NT2/D1 (cell line): Measurements from ENCODE around the gene TEX48.

Experiments
- DNase-seq: peaks from one replicate; pipeline ENCODE4 v3.0.0-alpha.2; 2011; ENCODE audit warnings: low read depth, low spot score
- H3K27me3 ChIP-seq: 2 replicates; pipeline ENCODE4 v1.6.0; 2011; ENCODE audit warnings: mild to moderate bottlenecking; ENCODE audit not compliant: insufficient read length, insufficient read depth
- H3K36me3 ChIP-seq: 2 replicates; pipeline ENCODE4 v1.6.1; 2011; ENCODE audit warnings: mild to moderate bottlenecking, low read length, mixed read lengths; ENCODE audit not compliant: insufficient read depth, insufficient read length
- H3K4me1 ChIP-seq: 2 replicates; pipeline ENCODE4 v1.5.1; 2011; ENCODE audit not compliant: insufficient read depth, insufficient read length
- H3K4me3 ChIP-seq: 2 replicates; pipeline ENCODE4 v1.5.1; 2011; ENCODE audit warnings: low read depth; ENCODE audit not compliant: insufficient read length
- H3K9ac ChIP-seq: 2 replicates; pipeline ENCODE4 v1.6.0; 2011; ENCODE audit warnings: low read depth; ENCODE audit not compliant: insufficient read length
- H3K9me3 ChIP-seq: 2 replicates; pipeline ENCODE4 v1.5.1; 2011; ENCODE audit warnings: mild to moderate bottlenecking, low read length; ENCODE audit not compliant: insufficient read depth
- SUZ12 ChIP-seq: IDR thresholded peaks from 2 replicates; pipeline ENCODE4 v1.6.1; 2011; ENCODE audit not compliant: insufficient read length, insufficient read depth; ENCODE audit errors: extremely low read depth
- YY1 ChIP-seq: IDR thresholded peaks from 2 replicates; pipeline ENCODE4 v1.6.1; 2011; ENCODE audit not compliant: insufficient read length, insufficient read depth
- ZNF274 ChIP-seq: IDR thresholded peaks from 2 replicates; pipeline ENCODE4 v1.6.1; 2011; ENCODE audit warnings: mild to moderate bottlenecking, low read depth, low read length

Gene TEX48, protein sequence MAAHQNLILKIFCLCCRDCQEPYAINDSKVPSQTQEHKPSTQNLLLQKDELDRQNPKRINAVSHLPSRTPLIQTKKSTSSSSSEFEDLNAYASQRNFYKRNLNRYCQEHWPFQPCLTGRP

DNA sequence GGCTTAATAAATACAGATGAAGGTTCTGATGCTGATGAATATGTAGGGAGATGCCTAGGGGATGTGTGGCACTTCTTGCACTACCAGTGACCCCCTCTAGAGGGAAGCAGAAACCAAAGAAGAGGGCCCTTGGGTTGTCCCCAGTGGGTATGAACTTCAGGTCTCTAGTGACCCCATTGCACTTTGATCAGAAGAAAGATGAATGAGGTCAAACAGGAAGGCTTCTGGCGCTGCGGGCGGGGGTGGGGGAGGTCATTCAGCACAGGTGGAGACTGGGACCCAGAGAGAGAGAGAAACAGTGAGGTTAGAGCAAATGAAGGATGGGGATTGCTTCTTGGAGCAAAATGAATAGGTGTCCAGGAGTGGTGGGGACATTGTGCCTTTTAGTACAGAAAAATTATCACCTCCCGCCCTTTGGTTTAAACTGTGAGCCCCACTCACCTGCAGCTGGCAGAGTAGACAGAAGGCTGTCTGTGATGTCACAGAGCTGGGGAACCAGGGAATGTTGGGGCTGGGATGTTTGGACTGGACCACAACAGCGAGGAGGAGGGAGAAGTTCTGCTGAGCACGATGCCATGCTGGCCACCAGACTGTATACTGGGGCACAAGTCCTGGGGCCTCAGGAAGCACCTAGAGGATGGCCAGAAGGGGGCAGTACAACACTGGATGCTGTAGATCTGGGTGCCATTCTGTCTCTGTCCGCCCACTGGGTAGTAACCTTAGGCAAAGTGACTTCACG is at the start of gene TEX48:
TEX48 (minus strand) TSS at position 599 of the 739 bp plus-strand sequence. CDS start 10,469 bp downstream, outside the sequence.
- TF ChIP-seq SUZ12 = no peak
- no peaks in the 10 kb centered on the region for H3K4me1 ChIP-seq
- no peaks in the 10 kb centered on the region for H3K27me3 ChIP-seq
- no peak within 1 kb of the TSS for H3K9ac ChIP-seq
- no peak within 1 kb of the TSS for H3K4me3 ChIP-seq
- H3K36me3 ChIP-seq = no peaks in the 10 kb centered on the region
- peak; percentile 81 for DNase-seq
- H3K9me3 ChIP-seq = no peaks in the 10 kb centered on the region

DNA sequence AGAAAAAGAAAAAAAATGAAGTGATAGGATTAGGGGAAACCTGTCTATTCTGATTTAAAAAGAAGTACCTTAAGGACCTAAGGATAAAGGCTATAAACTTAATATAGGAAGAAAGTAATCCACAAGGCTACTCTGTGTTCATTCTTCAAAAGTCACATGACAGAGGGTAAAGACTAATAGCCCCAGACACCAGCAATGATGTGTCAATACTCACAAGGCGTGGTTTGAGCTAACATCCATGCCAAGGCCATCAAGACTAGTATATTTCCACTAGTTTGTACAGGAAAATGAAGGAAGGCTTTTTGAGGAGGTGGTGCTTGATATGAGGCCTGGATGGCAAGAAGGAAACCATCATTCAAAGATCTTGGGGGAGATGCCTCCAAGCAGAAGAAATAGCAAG is 49.7 kb upstream of the TEX48 start:
- TF ChIP-seq SUZ12 = no peak
- no peak for TF ChIP-seq ZNF274
- TF ChIP-seq YY1 = no peak
- Histone ChIP-seq H3K4me1 (no peaks in the 10 kb centered on the region), H3K9ac (no peak overlapping the region), H3K27me3 (no peaks in the 10 kb centered on the region), H3K4me3 (no peak overlapping the region), H3K9me3 (no peaks in the 10 kb centered on the region), H3K36me3 (no peaks in the 10 kb centered on the region)
- no peak for DNase-seq

DNA sequence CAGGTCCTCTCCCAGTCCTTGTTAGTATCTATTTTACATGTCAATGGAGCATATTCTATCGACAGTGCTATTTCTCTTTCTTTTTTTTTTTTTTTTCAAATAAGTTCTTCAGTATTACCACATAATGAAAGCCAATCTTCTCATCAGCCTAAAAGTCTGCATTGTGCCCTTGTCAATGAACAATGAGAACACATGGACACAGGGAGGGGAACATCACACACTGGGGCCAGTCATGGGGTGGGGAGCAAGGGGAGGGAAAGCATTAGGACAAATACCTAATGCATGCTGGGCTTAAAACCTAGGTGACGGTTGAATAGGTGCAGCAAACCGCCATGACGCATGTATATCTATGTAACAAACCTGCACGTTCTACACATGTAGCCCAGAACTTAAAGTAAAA is 47.7 kb upstream of the TEX48 start:
- Histone ChIP-seq H3K9me3 (no peaks in the 10 kb centered on the region), H3K9ac (no peak overlapping the region), H3K36me3 (no peaks in the 10 kb centered on the region), H3K4me1 (no peaks in the 10 kb centered on the region), H3K27me3 (no peaks in the 10 kb centered on the region), H3K4me3 (no peak overlapping the region)
- no peak for DNase-seq
- TF ChIP-seq ZNF274 = no peak
- TF ChIP-seq YY1 = no peak
- no peak for TF ChIP-seq SUZ12

DNA sequence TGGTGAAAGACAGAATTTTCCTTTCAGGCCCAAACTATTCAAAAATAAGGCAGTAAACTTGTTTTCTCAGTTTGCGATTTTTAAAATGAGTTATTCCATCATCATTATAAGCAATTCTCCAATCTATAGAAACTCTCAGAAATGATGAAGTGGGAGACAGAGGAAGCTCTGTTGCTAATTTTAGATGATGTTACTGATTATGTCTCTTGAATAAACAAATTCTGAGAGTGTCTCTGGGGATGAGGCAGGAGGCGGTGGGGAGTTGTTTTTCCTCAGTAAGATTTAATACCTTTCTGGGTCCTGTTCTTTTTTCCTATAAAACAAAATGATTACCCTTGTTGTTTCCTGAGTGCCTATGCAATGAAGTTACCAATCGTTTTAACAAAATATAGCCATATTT is 43.9 kb upstream of the TEX48 start:
- TF ChIP-seq ZNF274 (no peak), YY1 (no peak), SUZ12 (no peak)
- no peaks in the 10 kb centered on the region for H3K36me3 ChIP-seq
- H3K4me1 ChIP-seq = no peaks in the 10 kb centered on the region
- no peak overlapping the region for H3K4me3 ChIP-seq
- H3K9me3 ChIP-seq = peaks cover 5% of the 10 kb centered on the region; the same call in 1 of the 2 replicates
- H3K9ac ChIP-seq = no peak overlapping the region
- no peaks in the 10 kb centered on the region for H3K27me3 ChIP-seq
- DNase-seq = no peak

DNA sequence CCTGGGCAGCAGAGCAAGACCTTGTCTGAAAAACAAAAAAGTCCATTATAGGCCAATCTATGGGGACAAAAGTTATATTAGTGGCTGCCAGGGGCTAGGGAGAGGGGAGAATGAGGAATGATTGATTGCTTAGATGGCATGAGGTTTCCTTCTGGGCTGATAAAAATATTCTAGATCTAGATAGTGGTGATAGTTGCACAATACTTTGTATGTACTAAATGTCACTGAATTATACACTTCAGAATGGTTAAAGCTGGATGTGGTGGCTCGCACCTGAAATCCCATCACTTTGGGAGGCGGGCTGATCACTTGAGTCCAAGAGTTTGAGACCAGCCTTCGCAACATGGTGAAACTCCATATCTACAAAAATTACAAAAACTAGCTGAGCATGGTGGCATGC is 42.8 kb upstream of the TEX48 start:
- DNase-seq = no peak
- no peak for TF ChIP-seq SUZ12
- no peak for TF ChIP-seq YY1
- TF ChIP-seq ZNF274 = no peak
- no peak overlapping the region for H3K4me3 ChIP-seq
- peaks cover 13% of the 10 kb centered on the region; the same call in 1 of the 2 replicates for H3K9me3 ChIP-seq
- no peaks in the 10 kb centered on the region for H3K27me3 ChIP-seq
- H3K9ac ChIP-seq = no peak overlapping the region
- no peaks in the 10 kb centered on the region for H3K4me1 ChIP-seq
- H3K36me3 ChIP-seq = no peaks in the 10 kb centered on the region

DNA sequence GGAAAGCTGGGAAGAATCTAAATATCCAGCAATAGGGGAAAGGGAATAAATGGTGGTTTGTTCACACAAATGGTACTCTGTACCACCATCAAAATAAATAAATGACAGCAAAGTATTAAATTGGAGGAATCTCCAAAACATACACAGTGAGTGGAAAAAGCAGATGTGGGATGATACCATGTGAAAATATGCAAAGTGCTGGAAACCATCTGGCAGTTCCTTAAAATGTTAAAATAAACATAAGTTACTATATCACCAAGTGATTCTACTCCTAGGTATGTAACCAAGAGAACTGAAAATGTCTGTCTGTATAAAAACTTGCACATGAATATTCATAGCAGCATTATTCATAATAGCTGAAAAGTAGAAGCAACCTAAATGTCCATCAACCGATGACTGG is 41.9 kb upstream of the TEX48 start:
- Histone ChIP-seq H3K9ac (no peak overlapping the region), H3K4me3 (no peak overlapping the region), H3K4me1 (no peaks in the 10 kb centered on the region), H3K27me3 (no peaks in the 10 kb centered on the region), H3K9me3 (peaks cover 13% of the 10 kb centered on the region; the same call in 1 of the 2 replicates), H3K36me3 (no peaks in the 10 kb centered on the region)
- TF ChIP-seq ZNF274 (no peak), SUZ12 (no peak), YY1 (no peak)
- DNase-seq = no peak

DNA sequence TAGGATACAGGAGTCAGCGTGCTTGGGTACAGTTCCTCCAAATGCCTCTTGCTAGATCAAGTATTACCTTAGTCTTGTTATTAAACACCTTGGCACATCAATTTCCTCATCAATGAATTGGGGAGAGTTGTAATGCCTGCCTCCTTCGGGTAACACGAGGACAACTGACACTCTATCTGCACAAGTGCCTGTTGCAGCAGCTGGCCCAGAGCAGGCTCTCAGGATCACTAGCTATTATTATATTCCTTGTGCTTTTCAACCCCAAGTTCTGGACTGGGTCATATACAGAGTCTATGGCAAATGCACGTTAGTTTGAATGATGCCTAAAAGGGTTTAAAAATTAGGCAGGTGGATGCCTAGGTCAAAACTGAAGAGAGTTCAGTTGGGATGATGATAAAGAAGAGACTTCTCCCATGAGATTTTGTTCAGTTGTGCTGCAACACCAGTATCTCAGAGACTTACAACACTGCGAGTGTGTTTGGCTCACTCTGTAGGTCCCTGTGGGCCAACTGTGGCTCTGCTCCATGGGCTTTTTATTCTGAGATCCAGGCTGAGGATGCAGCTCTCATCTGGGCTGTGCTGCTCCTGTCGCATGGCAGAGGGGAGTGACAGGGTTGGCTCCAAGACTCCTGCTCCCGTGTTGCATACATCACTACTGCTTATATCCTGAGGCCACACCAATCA is 41.1 kb upstream of the TEX48 start:
- Histone ChIP-seq H3K9ac (no peak overlapping the region), H3K27me3 (no peaks in the 10 kb centered on the region), H3K4me3 (no peak overlapping the region), H3K36me3 (no peaks in the 10 kb centered on the region), H3K9me3 (peaks cover 13% of the 10 kb centered on the region; the same call in 1 of the 2 replicates), H3K4me1 (no peaks in the 10 kb centered on the region)
- no peak for TF ChIP-seq ZNF274
- TF ChIP-seq SUZ12 = no peak
- TF ChIP-seq YY1 = no peak
- no peak for DNase-seq
